Spleen (tissue), 7 donors: ENCODE data around the gene TMEM269.

Experiments used
- POLR2A ChIP-seq, 3 donors: fragments of 450-650 bp; IDR thresholded peaks; one replicate each; pipeline ENCODE4 v1.5.1; 2017; ENCODE audit warnings: antibody characterized with exemption in 3 of 3, mild to moderate bottlenecking in 1 of 3
- POLR2AphosphoS5 ChIP-seq, 3 donors: sonication (generic); formaldehyde crosslinking; IDR thresholded peaks; one replicate each; pipeline ENCODE4 v1.5.1; 2017; ENCODE audit warnings: antibody characterized with exemption in 3 of 3
- TF ChIP-seq, protein P1 (sequence below), 11 experiments: fragments of 200-600 bp in 7 of 11; fragments of 450-650 bp in 4 of 11; sonication (generic) in 4 of 11; IDR thresholded peaks in 8 of 11; conservative IDR thresholded peaks in 3 of 11; 1 replicate in 7 of 11; 2 replicates in 4 of 11; pipeline versions ENCODE4 v1.4.0 to v1.8.0; 2016 to 2021; ENCODE audit warnings: antibody characterized with exemption in 11 of 11, inconsistent platforms in 4 of 11, mild to moderate bottlenecking in 1 of 11
- donor health status: DM: no; HTN: no; CAD: no; lungs with moderate emphysema.
- donor health status: DM: no; HTN: no; CAD: no.
- donor health status: DM: no; HTN: no; CAD: no.

GRCh38 chr1:42806593-42806992 lies 21.8 kb downstream of the TMEM269 start:
- TF ChIP-seq POLR2A (IDR thresholded peaks at IDR 0.05) (no peak), POLR2AphosphoS5 (IDR thresholded peaks at IDR 0.05) (no peak)
- TF ChIP-seq, protein P1, sequence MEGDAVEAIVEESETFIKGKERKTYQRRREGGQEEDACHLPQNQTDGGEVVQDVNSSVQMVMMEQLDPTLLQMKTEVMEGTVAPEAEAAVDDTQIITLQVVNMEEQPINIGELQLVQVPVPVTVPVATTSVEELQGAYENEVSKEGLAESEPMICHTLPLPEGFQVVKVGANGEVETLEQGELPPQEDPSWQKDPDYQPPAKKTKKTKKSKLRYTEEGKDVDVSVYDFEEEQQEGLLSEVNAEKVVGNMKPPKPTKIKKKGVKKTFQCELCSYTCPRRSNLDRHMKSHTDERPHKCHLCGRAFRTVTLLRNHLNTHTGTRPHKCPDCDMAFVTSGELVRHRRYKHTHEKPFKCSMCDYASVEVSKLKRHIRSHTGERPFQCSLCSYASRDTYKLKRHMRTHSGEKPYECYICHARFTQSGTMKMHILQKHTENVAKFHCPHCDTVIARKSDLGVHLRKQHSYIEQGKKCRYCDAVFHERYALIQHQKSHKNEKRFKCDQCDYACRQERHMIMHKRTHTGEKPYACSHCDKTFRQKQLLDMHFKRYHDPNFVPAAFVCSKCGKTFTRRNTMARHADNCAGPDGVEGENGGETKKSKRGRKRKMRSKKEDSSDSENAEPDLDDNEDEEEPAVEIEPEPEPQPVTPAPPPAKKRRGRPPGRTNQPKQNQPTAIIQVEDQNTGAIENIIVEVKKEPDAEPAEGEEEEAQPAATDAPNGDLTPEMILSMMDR (IDR thresholded peaks at IDR 0.05 in 8 of 11, conservative IDR thresholded peaks at IDR 0.05 in 3 of 11): no peak
